NK-92 treated with Interleukin-12 subunit alpha and Interleukin-12 subunit beta, amount 100 ng/mL, for 24 hours (cell line): ENCODE measurements around the gene TMEM271.
"Not testable (repeated sequence)": the region's sequence is repeated elsewhere in the genome, so short reads cannot be mapped to it uniquely, and the experiment has no call there.

Source experiments
- DNase-seq: peaks from one replicate; lab custom pipeline; 2025; lab: John Stamatoyannopoulos, UW

TMEM271 gene

GRCh38 chr4:609400-610050 lies 33.4 kb upstream of the TMEM271 start:
- DNase-seq: no peak

- no peak for DNase-seq
Measured at GRCh38 chr4:608236-608635, 32.1 kb upstream of the TMEM271 start.

GRCh38 chr4:605702-606425 lies 29.8 kb upstream of the TMEM271 start:
- DNase-seq: no peak

GRCh38 chr4:604131-604530 lies 28.0 kb upstream of the TMEM271 start:
- no peak for DNase-seq

GRCh38 chr4:602559-602942 lies 26.5 kb upstream of the TMEM271 start:
- peak; percentile 76 for DNase-seq

GRCh38 chr4:601612-602558 lies 25.8 kb upstream of the TMEM271 start:
- DNase-seq: no peak

- DNase-seq: no peak
Measured at GRCh38 chr4:600850-601515, 24.9 kb upstream of the TMEM271 start.

- no peak for DNase-seq
Measured at GRCh38 chr4:600166-600565, 24.1 kb upstream of the TMEM271 start.

GRCh38 chr4:598925-599324 lies 22.8 kb upstream of the TMEM271 start:
- DNase-seq: no peak

- DNase-seq: no peak
Measured at GRCh38 chr4:592825-593520, 16.9 kb upstream of the TMEM271 start.

- not testable (repeated sequence) for DNase-seq
Measured at GRCh38 chr4:592178-592577, 16.1 kb upstream of the TMEM271 start.

GRCh38 chr4:590313-590841 lies 14.3 kb upstream of the TMEM271 start:
- no peak for DNase-seq

GRCh38 chr4:589219-589963 lies 13.3 kb upstream of the TMEM271 start:
- DNase-seq: no peak

- DNase-seq: no peak
Measured at GRCh38 chr4:588351-588849, 12.3 kb upstream of the TMEM271 start.

GRCh38 chr4:587671-588350 lies 11.7 kb upstream of the TMEM271 start:
- DNase-seq: no peak

- DNase-seq: no peak
Measured at GRCh38 chr4:583820-584219, 7.7 kb upstream of the TMEM271 start.

- no peak for DNase-seq
Measured at GRCh38 chr4:581753-582361, 5.8 kb upstream of the TMEM271 start.

GRCh38 chr4:581181-581580 lies 5.1 kb upstream of the TMEM271 start:
- no peak for DNase-seq

- no peak for DNase-seq
Measured at GRCh38 chr4:579543-580175, 3.6 kb upstream of the TMEM271 start.
